Liver (tissue), 9 donors: ENCODE results near the gene FN1. TPM values are rescaled to one million over a fixed set of nuclear protein-coding genes. Genes with fewer than 3 reads are reported as not detected.

Experiments
- DNase-seq: peaks from one replicate; pipeline ENCODE4 v3.0.0-alpha.2; 2017; ENCODE audit warnings: low spot score
- H3K27ac ChIP-seq, 2 donors: one replicate each; pipeline ENCODE4 v1.7.0; 2013; ENCODE audit warnings: inconsistent platforms in 2 of 2, low read length in 2 of 2, control low read depth in 1 of 2, low read depth in 1 of 2, mild to moderate bottlenecking in 1 of 2
- H3K27me3 ChIP-seq, 4 donors: one replicate each; pipeline versions ENCODE4 v1.6.1 to v1.7.0; 2013; ENCODE audit warnings: low read length in 3 of 4, inconsistent platforms in 1 of 4, mild to moderate bottlenecking in 1 of 4, moderate library complexity in 1 of 4; ENCODE audit not compliant: control insufficient read depth in 4 of 4, insufficient read depth in 4 of 4
- H3K36me3 ChIP-seq, 4 donors: one replicate each; pipeline versions ENCODE4 v1.6.1 to v1.7.0; 2013; ENCODE audit warnings: low read length in 3 of 4, mild to moderate bottlenecking in 3 of 4, low read depth in 1 of 4, moderate library complexity in 1 of 4; ENCODE audit not compliant: control insufficient read depth in 4 of 4, insufficient read depth in 3 of 4
- H3K4me1 ChIP-seq, 4 donors: one replicate each; pipeline versions ENCODE4 v1.6.1 to v1.7.0; 2013; ENCODE audit warnings: low read length in 3 of 4, mild to moderate bottlenecking in 3 of 4, moderate library complexity in 1 of 4; ENCODE audit not compliant: control insufficient read depth in 4 of 4, insufficient read depth in 4 of 4
- H3K4me3 ChIP-seq, 3 donors: one replicate each; pipeline versions ENCODE4 v1.6.1 to v1.7.0; 2013; ENCODE audit warnings: low read length in 3 of 3, control low read depth in 1 of 3, low read depth in 1 of 3, mild to moderate bottlenecking in 1 of 3
- H3K9ac ChIP-seq, 2 donors: one replicate each; pipeline ENCODE4 v1.7.0; 2013; ENCODE audit warnings: low read length in 2 of 2, mild to moderate bottlenecking in 2 of 2, moderate library complexity in 2 of 2, control low read depth in 1 of 2, low read depth in 1 of 2
- H3K9me3 ChIP-seq, 4 donors: one replicate each; pipeline versions ENCODE4 v1.6.1 to v1.7.0; 2013; ENCODE audit warnings: low read length in 3 of 4; ENCODE audit not compliant: control insufficient read depth in 4 of 4
- EGR1 ChIP-seq, 2 donors: IDR thresholded peaks; 2 replicates each; pipeline ENCODE4 v1.6.1; 2016 to 2018; ENCODE audit warnings: antibody characterized with exemption in 2 of 2, low read depth in 2 of 2
- FOXA1 ChIP-seq: IDR thresholded peaks from 2 replicates; pipeline ENCODE4 v1.6.1; 2016; ENCODE audit warnings: antibody characterized with exemption
- FOXA2 ChIP-seq: IDR thresholded peaks from 2 replicates; pipeline ENCODE4 v1.6.1; 2016; ENCODE audit warnings: antibody characterized with exemption
- GABPA ChIP-seq, 2 donors: IDR thresholded peaks in 1 of 2; conservative IDR thresholded peaks in 1 of 2; 2 replicates each; pipeline ENCODE4 v1.6.1; 2016; ENCODE audit warnings: antibody characterized with exemption in 2 of 2, mild to moderate bottlenecking in 1 of 2, moderate library complexity in 1 of 2
- HNF4A ChIP-seq, 2 donors: conservative IDR thresholded peaks; 2 replicates each; pipeline ENCODE4 v1.6.1; 2016; ENCODE audit warnings: antibody characterized with exemption in 2 of 2, mild to moderate bottlenecking in 2 of 2
- HNF4G ChIP-seq: IDR thresholded peaks from 2 replicates; pipeline ENCODE4 v1.6.1; 2016; ENCODE audit warnings: antibody characterized with exemption
- JUND ChIP-seq, 2 donors: IDR thresholded peaks; 2 replicates each; pipeline ENCODE4 v1.6.1; 2016; ENCODE audit warnings: antibody characterized with exemption in 2 of 2
- NR2F2 ChIP-seq: IDR thresholded peaks from 2 replicates; pipeline ENCODE4 v1.6.1; 2016; ENCODE audit warnings: antibody characterized with exemption
- RAD21 ChIP-seq, 2 donors: IDR thresholded peaks; 2 replicates each; pipeline ENCODE4 v1.6.1; 2016; ENCODE audit warnings: antibody characterized with exemption in 2 of 2, mild to moderate bottlenecking in 2 of 2
- RXRA ChIP-seq, 2 donors: IDR thresholded peaks; 2 replicates each; pipeline ENCODE4 v1.6.1; 2017 to 2018; ENCODE audit warnings: antibody characterized with exemption in 2 of 2, mild to moderate bottlenecking in 1 of 2
- SP1 ChIP-seq: IDR thresholded peaks from 2 replicates; pipeline ENCODE4 v1.6.1; 2018; ENCODE audit warnings: antibody characterized with exemption, mild to moderate bottlenecking
- TAF1 ChIP-seq: conservative IDR thresholded peaks from 2 replicates; pipeline ENCODE4 v1.6.1; 2016; ENCODE audit warnings: antibody characterized with exemption, mild to moderate bottlenecking
- YY1 ChIP-seq: IDR thresholded peaks from 2 replicates; pipeline ENCODE4 v1.6.1; 2016; ENCODE audit warnings: antibody characterized with exemption, mild to moderate bottlenecking
- WGBS: extraction: QIAGEN DNeasy Blood & Tissue Kit; methylation state at CpG from one replicate; pipeline ENCODE4 v1.1.7; 2013; 5-methylcytosine and 5-hydroxymethylcytosine counted together
- polyA plus RNA-seq, 2 donors: library from polyadenylated mRNA; stranded (reverse) in 1 of 2; unstranded in 1 of 2; fragments of 200-250 nt in 1 of 2; fragments of >200 nt in 1 of 2; fragmentation: Nextera tagmentation in 1 of 2; extraction: Ambion mirVana in 1 of 2; gene quantifications; one replicate each; pipeline versions ENCODE4 v1.2.1 to v1.2.3, GENCODE V29; 2013 to 2015
- total RNA-seq, 2 donors: library from RNA; depleted of rRNA; stranded (reverse); fragments of >200 nt; gene quantifications; one replicate each; pipeline ENCODE4 v1.2.3, GENCODE V29; 2014
- TF ChIP-seq, protein P1 (sequence below): IDR thresholded peaks from 2 replicates; pipeline ENCODE4 v1.6.1; 2016; ENCODE audit warnings: antibody characterized with exemption
- TF ChIP-seq, protein P2 (sequence below): IDR thresholded peaks from 2 replicates; pipeline ENCODE4 v1.6.1; 2016; ENCODE audit warnings: antibody characterized with exemption
- TF ChIP-seq, protein P3 (sequence below): IDR thresholded peaks from 2 replicates; pipeline ENCODE4 v1.6.1; 2016; ENCODE audit warnings: antibody characterized with exemption
- TF ChIP-seq, protein P4 (sequence below): IDR thresholded peaks from 2 replicates; pipeline ENCODE4 v1.6.1; 2016; ENCODE audit warnings: antibody characterized with exemption, mild to moderate bottlenecking
- TF ChIP-seq, protein P5 (sequence below): fragments of 150-350 bp; IDR thresholded peaks from 2 replicates; pipeline ENCODE4 v1.5.1; 2017; ENCODE audit warnings: improper control_type of control experiment, low read depth, low read length; ENCODE audit not compliant: missing input control
- donor health status: healthy.
- donor health status: healthy.
- donor health status: healthy.
- donor health status: healthy.
- donor health status: healthy.

FN1 gene
- 1,000 to 10,000 TPM in 1 of 2 donors, 100 to 1,000 TPM in 1; 859 to 1,402 TPM for total RNA-seq
- polyA plus RNA-seq = 100 to 1,000 TPM; 545 to 815 TPM

DNA sequence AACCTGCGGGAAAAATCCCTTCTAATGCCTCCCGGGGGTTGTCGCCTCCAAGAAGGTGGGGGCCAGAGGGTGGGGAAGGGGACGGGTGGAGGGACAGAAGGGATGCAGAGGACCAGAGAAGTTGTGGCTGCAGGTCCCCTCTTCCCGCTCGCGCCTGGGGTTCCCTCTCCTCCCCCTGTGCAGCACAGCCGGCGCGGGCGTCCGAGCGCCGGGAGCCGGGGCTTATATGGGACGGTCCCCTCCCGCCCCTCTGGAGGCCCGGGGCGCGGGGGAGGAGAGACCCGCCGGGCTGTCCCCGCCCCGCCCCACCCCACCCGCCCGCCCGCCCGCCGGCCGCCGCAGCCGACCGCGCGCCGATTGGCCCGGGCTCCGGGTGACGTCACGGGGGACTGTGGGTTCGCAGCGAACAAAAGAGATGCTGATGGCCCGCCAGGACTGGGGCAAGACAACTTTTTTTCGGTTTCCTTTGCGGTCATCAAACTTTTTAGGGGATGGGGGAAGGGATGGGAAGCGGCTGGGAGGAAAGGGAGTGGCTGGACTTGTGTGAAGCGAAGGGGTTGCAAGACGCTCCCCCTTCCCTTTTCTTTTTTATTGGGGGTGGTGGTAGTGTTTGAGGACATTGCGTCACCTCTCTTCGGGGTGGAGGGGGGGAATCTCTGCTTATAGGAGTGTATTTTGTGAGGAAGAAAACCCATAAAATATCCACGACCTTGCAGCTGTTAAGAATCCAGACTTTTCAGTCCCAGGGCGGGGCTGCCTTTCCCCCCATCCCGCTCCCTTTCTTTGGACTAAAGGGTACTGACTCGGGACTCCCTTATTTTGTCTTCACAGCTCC, at the start of gene FN1:
Gene FN1, minus strand, starts transcription at position 199 of the 835 bp plus-strand sequence. CDS start 266 bp downstream, outside the sequence.
- Histone ChIP-seq H3K27me3 (no peaks in the 10 kb centered on the region), H3K4me3 (peak within 1 kb of the TSS; percentile 90 to 97 (median 92)), H3K9me3 (no peaks in the 10 kb centered on the region), H3K9ac (peak within 1 kb of the TSS; percentile 91 to 95), H3K4me1 (peaks cover 4 to 38% (median 14%) of the 10 kb centered on the region in 4 donors), H3K36me3 (peaks cover 0 to 24% (median 13%) of the 10 kb centered on the region in 4 donors), H3K27ac (peak within 1 kb of the TSS; percentile 89 to 94)
- DNase-seq = peak; percentile 78
- TF ChIP-seq EGR1 (IDR thresholded peaks at IDR 0.05; ENCODE audit: low read depth in 2 of 2) (peak in 1 of 2 donors; percentile 70), HNF4G (no peak), HNF4A (conservative IDR thresholded peaks at IDR 0.05) (no peak), JUND (IDR thresholded peaks at IDR 0.05) (peak in 1 of 2 donors; percentile 14), GABPA (IDR thresholded peaks at IDR 0.05 in 1 of 2, conservative IDR thresholded peaks at IDR 0.05 in 1 of 2) (peak in 1 of 2 donors; percentile 10), RXRA (IDR thresholded peaks at IDR 0.05) (peak; percentile 43 to 51), TAF1 (peak; percentile 39), FOXA1 (no peak), RAD21 (IDR thresholded peaks at IDR 0.05) (no peak), SP1 (no peak), FOXA2 (no peak), YY1 (peak; percentile 21), NR2F2 (no peak)
- TF ChIP-seq, protein P1, sequence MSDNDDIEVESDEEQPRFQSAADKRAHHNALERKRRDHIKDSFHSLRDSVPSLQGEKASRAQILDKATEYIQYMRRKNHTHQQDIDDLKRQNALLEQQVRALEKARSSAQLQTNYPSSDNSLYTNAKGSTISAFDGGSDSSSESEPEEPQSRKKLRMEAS = no peak
- TF ChIP-seq, protein P2, sequence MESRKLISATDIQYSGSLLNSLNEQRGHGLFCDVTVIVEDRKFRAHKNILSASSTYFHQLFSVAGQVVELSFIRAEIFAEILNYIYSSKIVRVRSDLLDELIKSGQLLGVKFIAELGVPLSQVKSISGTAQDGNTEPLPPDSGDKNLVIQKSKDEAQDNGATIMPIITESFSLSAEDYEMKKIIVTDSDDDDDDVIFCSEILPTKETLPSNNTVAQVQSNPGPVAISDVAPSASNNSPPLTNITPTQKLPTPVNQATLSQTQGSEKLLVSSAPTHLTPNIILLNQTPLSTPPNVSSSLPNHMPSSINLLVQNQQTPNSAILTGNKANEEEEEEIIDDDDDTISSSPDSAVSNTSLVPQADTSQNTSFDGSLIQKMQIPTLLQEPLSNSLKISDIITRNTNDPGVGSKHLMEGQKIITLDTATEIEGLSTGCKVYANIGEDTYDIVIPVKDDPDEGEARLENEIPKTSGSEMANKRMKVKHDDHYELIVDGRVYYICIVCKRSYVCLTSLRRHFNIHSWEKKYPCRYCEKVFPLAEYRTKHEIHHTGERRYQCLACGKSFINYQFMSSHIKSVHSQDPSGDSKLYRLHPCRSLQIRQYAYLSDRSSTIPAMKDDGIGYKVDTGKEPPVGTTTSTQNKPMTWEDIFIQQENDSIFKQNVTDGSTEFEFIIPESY = no peak
- TF ChIP-seq, protein P3, sequence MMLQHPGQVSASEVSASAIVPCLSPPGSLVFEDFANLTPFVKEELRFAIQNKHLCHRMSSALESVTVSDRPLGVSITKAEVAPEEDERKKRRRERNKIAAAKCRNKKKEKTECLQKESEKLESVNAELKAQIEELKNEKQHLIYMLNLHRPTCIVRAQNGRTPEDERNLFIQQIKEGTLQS = peak; percentile 10
- TF ChIP-seq, protein P4, sequence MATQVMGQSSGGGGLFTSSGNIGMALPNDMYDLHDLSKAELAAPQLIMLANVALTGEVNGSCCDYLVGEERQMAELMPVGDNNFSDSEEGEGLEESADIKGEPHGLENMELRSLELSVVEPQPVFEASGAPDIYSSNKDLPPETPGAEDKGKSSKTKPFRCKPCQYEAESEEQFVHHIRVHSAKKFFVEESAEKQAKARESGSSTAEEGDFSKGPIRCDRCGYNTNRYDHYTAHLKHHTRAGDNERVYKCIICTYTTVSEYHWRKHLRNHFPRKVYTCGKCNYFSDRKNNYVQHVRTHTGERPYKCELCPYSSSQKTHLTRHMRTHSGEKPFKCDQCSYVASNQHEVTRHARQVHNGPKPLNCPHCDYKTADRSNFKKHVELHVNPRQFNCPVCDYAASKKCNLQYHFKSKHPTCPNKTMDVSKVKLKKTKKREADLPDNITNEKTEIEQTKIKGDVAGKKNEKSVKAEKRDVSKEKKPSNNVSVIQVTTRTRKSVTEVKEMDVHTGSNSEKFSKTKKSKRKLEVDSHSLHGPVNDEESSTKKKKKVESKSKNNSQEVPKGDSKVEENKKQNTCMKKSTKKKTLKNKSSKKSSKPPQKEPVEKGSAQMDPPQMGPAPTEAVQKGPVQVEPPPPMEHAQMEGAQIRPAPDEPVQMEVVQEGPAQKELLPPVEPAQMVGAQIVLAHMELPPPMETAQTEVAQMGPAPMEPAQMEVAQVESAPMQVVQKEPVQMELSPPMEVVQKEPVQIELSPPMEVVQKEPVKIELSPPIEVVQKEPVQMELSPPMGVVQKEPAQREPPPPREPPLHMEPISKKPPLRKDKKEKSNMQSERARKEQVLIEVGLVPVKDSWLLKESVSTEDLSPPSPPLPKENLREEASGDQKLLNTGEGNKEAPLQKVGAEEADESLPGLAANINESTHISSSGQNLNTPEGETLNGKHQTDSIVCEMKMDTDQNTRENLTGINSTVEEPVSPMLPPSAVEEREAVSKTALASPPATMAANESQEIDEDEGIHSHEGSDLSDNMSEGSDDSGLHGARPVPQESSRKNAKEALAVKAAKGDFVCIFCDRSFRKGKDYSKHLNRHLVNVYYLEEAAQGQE = peak; percentile 92
- TF ChIP-seq, protein P5, sequence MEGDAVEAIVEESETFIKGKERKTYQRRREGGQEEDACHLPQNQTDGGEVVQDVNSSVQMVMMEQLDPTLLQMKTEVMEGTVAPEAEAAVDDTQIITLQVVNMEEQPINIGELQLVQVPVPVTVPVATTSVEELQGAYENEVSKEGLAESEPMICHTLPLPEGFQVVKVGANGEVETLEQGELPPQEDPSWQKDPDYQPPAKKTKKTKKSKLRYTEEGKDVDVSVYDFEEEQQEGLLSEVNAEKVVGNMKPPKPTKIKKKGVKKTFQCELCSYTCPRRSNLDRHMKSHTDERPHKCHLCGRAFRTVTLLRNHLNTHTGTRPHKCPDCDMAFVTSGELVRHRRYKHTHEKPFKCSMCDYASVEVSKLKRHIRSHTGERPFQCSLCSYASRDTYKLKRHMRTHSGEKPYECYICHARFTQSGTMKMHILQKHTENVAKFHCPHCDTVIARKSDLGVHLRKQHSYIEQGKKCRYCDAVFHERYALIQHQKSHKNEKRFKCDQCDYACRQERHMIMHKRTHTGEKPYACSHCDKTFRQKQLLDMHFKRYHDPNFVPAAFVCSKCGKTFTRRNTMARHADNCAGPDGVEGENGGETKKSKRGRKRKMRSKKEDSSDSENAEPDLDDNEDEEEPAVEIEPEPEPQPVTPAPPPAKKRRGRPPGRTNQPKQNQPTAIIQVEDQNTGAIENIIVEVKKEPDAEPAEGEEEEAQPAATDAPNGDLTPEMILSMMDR = no peak
- under 1% methylated on average over 54 of the region's 54 CpGs for WGBS
